ENCODE results near the gene LHX2.

Gene LHX2

DNA sequence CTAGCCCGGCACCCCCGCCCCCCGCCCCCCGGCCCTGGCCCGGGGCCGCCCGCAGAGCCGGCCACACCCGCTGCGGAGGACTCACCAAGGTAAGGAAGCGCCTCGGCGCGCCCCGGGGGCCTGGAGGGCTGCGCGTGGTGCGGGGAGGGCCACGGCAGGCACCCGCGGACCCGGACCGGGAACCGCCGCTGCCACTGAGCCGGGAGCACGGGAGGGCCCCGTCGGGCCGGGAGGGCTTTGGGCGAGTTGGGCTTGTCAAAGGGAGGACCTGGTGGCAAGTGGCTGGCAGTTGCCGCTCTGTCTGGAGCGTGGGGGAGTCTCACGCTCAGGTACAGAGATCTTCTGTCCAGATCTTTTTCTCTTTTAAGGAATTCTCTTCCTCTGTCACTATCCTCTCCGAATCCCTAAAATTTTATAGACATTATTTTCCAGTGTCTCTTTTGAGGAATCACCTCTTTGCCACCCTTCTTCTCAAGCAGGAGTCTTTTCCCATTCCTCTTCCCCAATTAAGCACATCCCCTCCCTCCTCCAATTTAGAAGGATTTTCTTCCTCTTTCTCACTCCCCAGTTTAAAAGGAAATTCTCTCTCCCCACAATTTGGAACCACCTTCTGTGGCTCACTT is 11.3 kb upstream of the LHX2 start:
- no peak for FAIRE-seq

DNA sequence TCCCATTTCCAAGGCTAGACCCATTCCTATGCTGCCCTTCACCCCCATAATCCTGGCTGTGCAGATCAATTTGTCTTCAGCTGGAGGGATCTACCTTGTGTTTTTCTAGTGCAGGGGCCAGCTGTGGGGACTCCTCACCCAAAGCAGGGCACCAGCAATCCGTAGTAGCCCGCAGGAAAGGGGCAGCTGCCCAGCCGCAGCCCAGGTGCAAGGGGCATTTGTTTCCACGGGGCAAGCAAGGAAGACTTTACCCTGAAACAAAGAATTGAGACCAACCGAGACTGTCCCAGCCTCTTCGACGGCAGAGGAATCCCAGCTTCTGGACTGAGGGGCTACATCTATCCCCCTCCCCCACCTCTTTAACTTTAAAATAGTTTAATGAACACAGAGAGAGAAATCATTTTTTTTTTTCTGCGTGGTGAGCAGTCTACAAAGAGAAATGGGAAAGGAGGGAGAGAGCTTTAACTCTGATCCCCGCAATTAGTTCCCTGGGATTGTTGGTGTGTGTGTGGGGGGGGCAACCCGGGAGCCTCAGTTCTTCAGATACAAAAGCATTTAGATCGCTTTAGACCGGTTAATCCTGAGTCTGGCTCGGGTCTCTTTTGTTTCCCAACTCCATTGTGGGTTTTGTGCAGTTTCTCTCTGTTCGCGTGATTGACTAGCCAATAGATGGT is 10.6 kb upstream of the LHX2 start:
- no peak for FAIRE-seq

DNA sequence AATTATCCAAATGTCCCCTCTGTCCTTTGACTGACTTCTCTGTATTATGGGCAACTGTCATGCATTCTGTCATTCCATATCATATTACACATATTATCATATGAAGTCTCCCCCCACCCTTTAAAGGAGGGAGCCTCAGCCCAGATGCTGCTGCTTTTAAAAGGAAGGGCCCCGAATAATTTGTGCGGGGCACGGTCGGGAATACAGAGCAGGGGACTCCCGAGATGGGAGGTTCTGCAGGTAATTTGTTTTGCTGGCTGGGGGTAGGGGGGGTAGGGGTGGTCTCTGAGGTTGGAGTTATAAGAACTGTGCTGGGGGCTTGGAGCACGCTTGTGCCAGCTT is 10.1 kb upstream of the LHX2 start:
- no peak for FAIRE-seq

DNA sequence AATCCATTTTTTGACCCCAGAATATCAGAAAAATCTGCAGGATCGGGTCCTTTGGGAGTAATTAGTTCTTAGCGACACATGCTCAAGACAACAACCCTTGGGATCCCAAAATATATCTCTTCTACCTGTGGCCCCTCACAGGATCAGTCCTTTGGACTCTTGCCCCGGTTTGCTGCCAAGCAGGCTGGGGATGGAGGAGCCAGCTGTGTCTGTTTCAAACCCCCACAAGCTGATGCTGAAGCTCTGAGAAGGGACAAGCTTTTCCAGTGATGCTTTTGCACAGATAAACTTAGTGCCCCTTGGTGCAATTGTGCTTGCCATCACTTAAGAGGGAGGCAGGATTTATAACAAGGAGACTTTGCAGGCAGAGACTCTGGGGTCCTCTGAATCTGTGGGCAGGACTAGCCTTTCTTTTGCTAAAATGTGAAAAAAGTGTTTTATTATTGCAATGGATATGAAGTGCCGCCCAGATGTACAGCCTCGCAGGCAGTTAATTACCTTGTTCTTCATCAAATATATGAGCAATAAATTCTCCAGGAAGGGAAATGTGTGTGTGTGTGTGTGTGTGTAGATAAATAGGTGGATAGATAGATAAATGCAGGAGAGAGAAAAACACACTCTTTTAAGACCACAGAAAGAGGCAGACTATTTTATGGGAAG is 9.6 kb upstream of the LHX2 start:
- FAIRE-seq: no peak

DNA sequence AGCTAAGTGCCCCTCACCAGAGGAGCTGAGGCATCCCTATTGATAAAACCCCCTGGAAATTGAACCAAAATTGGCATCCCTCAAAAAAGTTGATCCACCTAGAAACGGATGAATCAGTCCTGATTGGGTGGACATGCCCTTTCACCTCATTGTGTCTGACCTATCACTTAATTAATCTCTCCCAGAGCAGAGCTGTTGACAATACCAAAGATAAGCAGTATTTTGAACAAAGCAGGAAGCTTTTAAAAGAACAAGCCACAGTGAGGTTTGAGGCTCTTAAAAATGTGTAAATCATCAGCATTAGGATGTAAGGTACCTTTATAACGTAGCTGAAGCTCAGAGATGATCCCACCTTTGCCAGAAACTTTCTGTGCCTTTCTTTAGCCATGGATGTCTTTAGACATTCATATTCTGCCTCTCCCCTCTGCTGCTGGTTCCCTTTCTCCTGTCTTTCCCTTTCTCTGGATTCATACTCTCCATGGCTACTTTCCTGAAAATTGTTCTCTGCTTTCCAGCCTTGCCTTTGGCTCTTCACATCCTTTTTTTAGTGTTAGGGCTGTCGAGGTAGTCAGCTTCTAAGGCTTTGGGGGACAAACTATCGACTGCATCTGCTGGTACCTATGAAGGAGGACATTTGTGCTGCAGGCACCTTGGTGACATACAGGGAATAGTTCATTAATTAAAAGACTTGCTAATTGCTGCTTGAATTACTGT is 7.8 kb upstream of the LHX2 start:
- no peak for FAIRE-seq

DNA sequence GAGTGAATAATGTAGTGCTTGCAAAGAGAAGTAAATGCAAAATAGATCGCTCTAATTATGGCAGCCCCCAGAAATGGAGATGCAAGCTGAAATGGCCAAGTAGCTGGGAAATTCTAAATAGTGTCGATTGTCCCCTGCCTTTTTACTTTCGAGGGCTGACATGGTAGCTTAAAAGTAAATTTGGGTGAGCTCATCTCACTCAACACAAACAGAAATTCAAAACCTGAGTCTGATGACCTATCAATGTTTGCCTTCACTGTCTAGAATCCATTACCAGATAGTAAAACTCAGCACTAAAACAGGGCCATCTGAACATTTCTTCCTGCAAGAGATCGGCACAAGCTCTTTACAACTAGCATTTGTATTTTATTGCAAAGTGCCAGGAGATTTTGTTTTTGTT is 7.0 kb upstream of the LHX2 start:
- no peak for FAIRE-seq

DNA sequence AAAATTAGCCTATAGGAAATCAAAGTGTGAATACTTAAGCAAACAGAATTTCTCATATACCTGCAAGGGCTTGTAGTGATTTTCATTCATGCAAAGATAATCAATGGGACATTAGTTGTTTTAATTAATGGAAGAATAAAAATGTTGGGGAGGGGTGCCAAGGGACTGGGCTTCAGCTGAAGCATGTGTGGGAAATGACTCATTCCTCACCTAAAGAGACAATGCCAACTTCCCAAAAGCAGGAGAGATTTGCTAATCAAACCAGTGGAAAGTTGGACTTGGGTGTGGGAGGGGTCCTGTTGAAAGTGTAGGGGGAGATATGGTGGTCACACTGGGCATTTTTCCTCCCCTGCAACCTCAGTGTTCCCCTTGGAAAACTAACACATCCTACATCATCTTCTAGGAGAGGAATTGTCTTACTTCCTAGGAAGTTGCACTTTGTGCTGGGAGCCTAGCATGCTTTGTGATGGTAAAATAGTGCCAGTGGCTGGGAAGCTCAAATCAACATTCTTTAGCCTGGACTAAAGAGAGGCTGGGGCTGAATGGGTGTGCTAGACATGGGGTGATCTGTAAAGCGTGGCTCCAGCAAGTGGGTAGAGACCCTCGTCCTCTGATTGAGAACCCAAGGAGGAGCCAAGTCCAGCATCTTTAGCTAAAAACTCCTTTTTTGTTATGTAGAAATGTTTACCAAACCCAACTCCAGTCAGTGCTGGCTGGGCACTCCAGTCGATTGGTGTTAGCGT is 6.4 kb upstream of the LHX2 start:
- no peak for FAIRE-seq

DNA sequence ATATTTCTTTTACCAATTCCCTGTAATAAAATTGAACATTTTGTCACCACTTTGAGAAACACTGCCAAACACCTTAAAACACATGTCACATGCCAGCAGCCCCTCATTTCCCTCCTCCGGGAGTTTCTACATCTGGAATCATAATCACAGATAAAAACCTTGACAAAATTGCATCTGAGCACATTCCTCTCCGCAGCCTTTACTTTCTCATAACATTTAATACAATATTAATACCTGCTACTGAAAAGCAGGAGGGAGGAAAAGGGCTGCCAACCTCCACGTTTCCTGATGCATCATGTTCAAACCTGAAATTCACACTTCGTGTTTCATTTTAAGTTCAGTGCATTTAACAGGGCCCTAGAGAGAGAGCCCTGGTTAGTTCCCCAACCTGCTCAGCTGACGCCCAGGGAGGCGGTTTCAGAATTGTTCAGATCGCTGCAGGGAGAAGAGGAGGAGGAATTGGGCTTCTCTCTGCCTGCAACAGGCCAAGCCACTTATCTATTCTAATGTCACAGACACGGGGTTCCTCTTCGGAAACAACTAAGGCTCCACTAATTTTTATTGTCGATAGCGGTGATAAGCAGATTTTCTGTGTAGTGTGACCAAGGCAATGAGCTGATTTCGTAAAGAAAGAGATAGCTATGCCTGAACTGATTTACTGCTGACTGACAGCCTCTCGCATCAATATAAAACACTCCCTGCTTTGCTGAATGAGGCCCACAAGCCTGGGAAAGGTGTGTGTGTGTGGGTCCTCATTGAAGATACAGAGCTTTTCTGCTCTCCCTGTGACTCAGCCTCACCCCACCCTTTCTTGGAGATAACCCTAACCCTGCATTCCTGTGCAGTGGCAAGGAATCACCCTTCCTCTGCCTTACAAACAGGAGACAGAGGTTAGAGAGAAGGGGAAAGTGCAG is 4.9 kb upstream of the LHX2 start:
- FAIRE-seq: no peak

DNA sequence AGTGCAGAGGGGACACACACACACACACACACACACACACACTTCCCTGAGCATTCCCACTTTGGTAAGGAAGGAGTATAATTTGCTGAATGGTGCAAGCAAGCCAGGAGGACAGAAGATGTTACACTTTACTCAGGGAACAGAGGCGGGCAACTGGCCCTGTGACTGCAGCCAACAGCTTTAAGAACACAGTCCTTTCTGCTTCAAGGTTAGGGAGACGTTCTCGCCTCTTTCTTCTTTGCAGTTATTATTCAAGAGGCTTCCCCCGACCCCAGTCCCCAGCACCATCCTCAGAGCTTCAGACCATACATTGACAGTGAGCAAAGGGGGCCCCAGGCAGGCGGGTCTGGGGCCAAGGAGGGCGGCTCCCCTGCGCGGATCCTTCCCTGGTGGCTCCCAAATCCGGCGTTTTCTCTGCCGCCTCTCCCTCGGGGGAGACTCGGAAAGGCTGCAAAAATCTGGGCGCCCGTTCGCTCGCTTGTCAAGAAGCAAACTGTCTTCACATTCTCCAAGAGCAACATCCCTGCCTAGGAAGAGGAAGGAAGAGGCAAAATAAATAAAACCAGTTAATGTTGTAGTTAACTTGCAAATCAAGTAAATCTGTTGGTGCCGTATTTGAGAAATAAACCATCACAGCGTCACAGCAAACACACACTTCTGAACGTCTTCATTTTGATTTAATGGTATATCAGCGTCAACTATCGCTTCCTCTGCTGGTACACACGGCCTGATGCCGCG is 3.8 kb upstream of the LHX2 start:
- no peak for FAIRE-seq

DNA sequence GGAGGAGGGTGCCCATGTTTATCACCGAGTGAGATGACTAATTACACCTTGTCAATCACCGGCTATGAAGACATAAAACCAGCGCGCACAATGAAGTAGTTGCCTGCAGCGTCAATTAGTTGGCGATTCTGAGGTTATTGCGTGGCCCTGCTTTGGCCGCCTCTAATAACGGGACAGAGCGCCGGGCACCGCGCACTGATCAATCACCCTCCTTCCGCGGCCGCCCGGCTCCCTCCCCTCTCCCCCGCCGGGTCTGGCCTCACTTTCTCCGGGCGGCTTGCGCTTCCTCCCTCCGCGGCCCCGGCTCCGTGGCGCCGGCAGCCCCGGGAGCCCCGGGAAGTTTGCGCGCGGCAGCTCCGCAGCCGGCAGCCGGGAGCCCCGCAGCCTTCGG is 3.3 kb upstream of the LHX2 start:
- FAIRE-seq: no peak

DNA sequence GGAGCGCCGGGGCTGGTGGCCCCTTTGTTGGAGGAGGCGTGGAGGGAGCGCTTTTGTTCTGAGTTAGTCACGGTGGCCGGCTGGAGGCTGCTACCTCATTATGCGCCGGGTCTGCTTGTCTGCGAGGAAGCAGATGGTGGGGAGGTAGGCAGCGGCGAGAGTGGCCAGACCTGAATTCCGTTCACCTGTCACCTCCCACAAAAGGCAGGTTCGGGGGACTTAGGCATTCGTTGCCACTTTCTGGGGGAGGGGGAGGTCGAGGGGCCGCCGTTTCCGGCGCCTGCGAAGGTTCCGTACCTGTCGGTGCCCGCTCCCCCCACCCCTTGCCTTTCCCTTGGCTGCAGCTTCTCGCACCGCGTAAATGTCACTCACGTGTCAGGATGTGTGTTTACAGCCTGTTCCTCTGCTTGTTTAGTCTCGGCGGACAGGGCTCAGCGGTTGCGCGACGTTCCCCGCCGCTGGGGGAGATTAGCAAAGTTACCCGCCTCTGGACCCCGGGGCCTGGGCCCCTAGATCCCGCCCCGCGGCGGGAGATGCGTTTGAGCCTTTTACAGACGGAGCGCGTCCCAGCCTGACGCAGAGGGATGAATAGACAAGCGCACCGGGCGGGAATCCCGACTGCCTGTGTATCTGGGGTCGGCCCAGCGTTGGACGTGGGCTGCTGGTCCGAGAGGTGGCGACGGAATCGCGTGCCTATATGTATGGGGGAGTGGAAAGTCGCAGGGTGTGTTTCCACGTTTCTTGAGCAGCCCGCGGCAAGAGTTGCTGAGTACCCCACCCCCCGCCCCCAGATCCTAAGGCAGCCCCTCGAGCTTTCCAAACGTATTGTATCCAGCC is 2.7 kb upstream of the LHX2 start:
- no peak for FAIRE-seq

DNA sequence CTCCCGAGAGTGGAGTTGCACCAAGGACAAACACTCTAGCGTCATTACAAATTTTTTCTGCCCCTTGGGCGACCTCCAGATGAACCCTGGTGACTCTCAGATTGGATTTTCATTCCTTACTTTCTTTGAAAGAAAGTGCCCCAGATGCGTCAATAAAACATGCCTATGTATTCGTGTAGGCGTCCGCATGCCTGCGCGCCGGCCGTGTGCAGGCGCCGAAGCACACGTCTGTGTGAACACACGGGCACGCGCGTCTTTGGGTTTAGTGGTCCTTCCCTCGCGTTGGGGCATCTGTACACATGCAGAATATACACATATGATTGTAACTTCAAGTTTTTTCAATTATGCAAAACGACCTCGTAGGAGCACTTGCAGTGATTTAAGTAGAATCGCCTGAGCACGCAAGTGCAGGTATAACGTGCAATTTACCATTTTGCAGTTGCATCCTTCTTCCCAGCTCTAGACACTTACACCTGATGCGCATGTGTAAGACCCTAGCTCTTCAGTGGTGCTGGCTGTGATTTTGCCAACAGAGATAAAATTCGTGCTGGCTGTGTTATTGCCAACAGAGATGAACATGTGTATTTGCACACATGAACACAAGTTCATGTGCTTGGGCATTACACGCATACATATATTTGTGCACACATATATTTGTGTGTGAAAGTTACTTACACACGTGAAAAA is 1.9 kb upstream of the LHX2 start:
- no peak for FAIRE-seq

DNA sequence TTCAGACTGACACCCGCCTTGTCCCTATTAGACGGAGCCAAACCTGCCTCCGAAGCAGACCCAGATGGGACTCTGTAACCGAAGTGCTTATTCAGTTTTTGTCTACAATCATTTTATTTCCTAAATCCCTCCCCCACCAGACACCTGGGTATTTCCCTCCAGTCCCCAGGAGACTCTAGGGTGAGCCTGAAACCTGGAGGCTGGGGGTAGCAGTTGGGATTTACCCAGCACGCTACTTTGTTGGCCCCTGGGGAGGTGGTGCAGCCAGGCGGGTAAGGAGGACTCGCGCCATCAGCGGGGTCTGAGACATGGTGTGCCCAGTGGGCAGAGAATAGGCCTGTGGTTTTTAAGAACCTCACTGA is 1.3 kb upstream of the LHX2 start:
- FAIRE-seq: no peak

DNA sequence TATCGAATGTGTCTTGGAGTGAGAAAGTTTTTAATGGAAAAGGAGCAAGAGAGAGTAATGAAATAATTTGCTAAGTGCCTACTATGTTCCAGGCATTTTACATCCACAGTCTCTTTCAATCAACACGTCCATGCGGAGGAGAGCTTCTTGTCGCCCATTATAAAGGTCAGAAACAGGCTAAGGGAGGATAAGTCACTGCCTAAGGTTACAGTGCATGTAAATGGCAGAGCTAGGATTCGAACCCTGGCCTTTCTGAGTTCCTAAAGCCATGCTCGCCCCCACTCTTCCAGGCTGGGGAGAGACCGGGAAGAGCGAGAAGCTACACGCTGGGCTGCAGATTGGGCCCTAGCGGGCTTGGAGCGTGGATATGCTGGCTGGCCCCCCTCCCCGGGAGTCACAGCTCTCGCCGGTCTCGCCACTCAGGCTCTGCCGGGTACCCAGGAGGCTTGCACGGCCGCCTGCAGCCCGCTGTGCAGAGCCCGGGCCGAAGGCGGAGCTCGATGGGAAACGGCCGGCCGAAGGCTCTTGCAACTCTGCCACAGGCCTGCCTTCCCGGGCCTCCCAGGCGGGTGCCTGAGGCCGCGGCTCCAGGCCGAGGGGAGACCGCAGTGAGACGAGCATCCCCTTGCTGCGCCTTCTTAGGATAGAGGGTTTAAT is 775 bp upstream of the LHX2 start:
- FAIRE-seq: no peak

DNA sequence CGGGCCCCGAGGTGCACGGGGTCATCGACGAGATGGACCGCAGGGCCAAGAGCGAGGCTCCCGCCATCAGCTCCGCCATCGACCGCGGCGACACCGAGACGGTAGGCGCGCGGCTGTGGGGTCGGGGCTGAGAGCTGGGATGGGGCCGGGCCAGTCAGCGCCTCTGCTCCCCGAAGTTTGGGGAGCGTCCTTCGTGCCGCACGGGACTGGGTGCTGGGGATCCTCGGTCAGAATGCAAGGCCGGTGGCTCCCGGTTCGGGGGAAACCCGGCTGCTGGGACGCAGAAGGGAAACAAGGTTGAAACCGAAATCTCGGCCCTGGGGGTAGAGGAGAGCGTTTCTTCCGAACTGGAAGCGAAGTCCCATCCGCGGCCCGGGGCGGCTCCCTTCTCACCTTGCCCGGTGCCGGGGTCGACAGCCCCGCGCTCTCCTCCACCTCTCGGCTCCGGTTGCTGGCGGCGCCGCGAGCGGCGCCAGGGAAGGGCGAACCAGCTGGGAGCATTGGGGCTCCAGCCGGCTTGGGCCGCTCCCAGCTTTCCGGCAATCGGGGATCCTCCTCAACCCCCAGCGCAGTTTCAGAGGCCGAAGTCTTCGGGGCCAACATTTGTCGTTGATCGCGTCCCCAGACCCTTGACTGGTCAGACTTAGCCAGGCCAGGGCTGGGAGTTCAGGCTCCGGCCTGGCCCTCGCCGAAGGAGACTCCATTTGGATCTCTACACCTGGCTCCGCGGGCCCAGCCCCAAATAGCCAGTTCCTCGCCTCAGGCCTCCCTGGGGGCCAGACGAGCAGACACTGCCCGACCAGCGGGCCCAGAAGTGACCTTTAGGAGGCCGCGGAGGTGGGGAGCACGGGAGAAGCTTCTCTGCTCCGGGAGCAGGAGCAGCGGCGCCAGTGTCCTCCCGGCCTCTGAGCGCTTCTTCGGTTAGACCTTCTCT is 1.1 kb downstream of the LHX2 start:
- no peak for FAIRE-seq

DNA sequence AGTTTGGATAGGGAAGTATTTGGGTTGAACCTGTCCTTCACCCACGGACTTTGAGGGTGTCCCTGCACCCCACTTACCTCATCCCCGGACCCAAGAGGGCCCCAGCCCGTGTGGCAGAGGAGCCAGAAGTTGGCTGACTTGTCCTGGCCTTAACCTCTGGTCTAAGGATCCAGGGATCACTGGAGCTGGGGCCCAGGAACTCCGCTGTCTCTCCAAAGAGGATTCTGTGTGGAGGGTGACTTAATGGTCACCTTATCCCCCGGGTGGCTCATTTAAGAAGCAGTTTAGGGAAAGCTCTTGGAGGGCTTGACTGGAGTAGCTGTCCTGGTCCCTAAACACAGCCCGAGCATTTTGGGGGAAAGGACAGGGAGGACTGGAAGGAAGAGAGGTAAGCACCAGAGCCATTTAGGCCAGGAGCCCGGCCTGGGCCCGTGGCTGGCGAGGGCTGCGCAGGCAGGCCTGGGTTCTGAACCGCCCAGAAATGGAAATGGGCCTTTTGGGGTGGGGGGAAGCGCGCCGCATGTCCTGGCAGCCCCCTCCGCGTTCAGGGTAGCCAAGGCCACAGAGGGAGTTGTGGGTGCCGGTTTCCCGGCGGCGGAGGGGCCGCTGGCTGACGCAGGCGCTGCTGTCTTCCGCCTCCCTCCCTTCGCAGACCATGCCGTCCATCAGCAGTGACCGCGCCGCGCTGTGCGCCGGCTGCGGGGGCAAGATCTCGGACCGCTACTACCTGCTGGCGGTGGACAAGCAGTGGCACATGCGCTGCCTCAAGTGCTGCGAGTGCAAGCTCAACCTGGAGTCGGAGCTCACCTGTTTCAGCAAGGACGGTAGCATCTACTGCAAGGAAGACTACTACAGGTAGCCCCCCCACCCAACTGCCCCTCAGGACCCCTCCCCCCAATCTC is 2.0 kb downstream of the LHX2 start:
- FAIRE-seq: no peak

Data from TTC549 (cell line).